Mesenchymal stem cell (in vitro differentiated cells and primary cell): Measurements from ENCODE around the gene HIVEP3.
A peak's percentile ranks its signal among the peaks of the same experiment; 100 is the strongest.

Experiments
- DNase-seq: peaks from one replicate; pipeline ENCODE4 v3.0.0-alpha.2; 2013
- H2AFZ ChIP-seq: one replicate; pipeline ENCODE4 v1.6.1; 2013; ENCODE audit warnings: low read depth, mild to moderate bottlenecking, control low read depth, inconsistent platforms, low read length, moderate library complexity
- H2AK5ac ChIP-seq: 2 replicates; pipeline ENCODE4 v1.6.1; 2013; ENCODE audit warnings: low read length, moderate library complexity, mild to moderate bottlenecking, inconsistent platforms; ENCODE audit not compliant: severe bottlenecking
- H2BK120ac ChIP-seq: one replicate; pipeline ENCODE4 v1.6.1; 2013; ENCODE audit warnings: low read depth, mild to moderate bottlenecking, inconsistent platforms, low read length, moderate library complexity
- H2BK12ac ChIP-seq, 2 experiments: one replicate each; pipeline ENCODE4 v1.6.1; 2013; ENCODE audit warnings: inconsistent platforms in 2 of 2, low read length in 2 of 2, mild to moderate bottlenecking in 2 of 2, moderate library complexity in 2 of 2, control low read depth in 1 of 2
- H2BK15ac ChIP-seq: one replicate; pipeline ENCODE4 v1.6.1; 2013; ENCODE audit warnings: mild to moderate bottlenecking, low read depth, inconsistent platforms; ENCODE audit not compliant: poor library complexity, severe bottlenecking
- H2BK5ac ChIP-seq: 2 replicates; pipeline ENCODE4 v1.6.1; 2013; ENCODE audit warnings: low read depth, mild to moderate bottlenecking, low read length, control low read depth, inconsistent platforms; ENCODE audit not compliant: poor library complexity, severe bottlenecking
- H3K14ac ChIP-seq, 2 experiments: one replicate each; pipeline ENCODE4 v1.6.1; 2013; ENCODE audit warnings: inconsistent platforms in 2 of 2, low read length in 2 of 2, control low read depth in 1 of 2, mild to moderate bottlenecking in 1 of 2, moderate library complexity in 1 of 2
- H3K18ac ChIP-seq, 2 experiments: one replicate each; pipeline ENCODE4 v1.6.1; 2013; ENCODE audit warnings: inconsistent platforms in 2 of 2, low read length in 2 of 2, control low read depth in 1 of 2, low read depth in 1 of 2, mild to moderate bottlenecking in 1 of 2
- H3K23ac ChIP-seq, 2 experiments: one replicate each; pipeline ENCODE4 v1.6.1; 2013; ENCODE audit warnings: inconsistent platforms in 2 of 2, low read length in 2 of 2, mild to moderate bottlenecking in 2 of 2, moderate library complexity in 2 of 2, control low read depth in 1 of 2
- H3K27ac ChIP-seq: 2 replicates; pipeline ENCODE4 v1.5.1; 2013; ENCODE audit warnings: mild to moderate bottlenecking, moderate library complexity, low read length, control low read depth, inconsistent platforms; ENCODE audit not compliant: poor library complexity, severe bottlenecking
- H3K27me3 ChIP-seq, 2 experiments: 2 replicates each; pipeline versions ENCODE4 v1.6.1 to v1.7.0; 2013; ENCODE audit warnings: low read length in 2 of 2, mild to moderate bottlenecking in 2 of 2, moderate library complexity in 2 of 2, control low read depth in 1 of 2, inconsistent platforms in 1 of 2; ENCODE audit not compliant: control insufficient read depth in 1 of 2, insufficient read depth in 1 of 2
- H3K36me3 ChIP-seq, 2 experiments: 2 replicates each; pipeline versions ENCODE4 v1.6.1 to v1.7.0; 2013; ENCODE audit warnings: low read length in 2 of 2, control low read depth in 1 of 2, inconsistent platforms in 1 of 2, low read depth in 1 of 2, mild to moderate bottlenecking in 1 of 2; ENCODE audit not compliant: insufficient read depth in 2 of 2, control insufficient read depth in 1 of 2
- H3K4ac ChIP-seq, 2 experiments: one replicate each; pipeline ENCODE4 v1.6.1; 2013; ENCODE audit warnings: inconsistent platforms in 2 of 2, low read length in 2 of 2, mild to moderate bottlenecking in 2 of 2, moderate library complexity in 2 of 2, control low read depth in 1 of 2, low read depth in 1 of 2
- H3K4me1 ChIP-seq: 2 replicates; pipeline ENCODE4 v1.6.1; 2013; ENCODE audit warnings: low read depth, low read length, control low read depth; ENCODE audit not compliant: control insufficient read depth, insufficient read depth
- H3K4me2 ChIP-seq: 2 replicates; pipeline ENCODE4 v1.6.1; 2013; ENCODE audit warnings: low read length, mild to moderate bottlenecking, inconsistent platforms; ENCODE audit not compliant: poor library complexity, severe bottlenecking
- H3K4me3 ChIP-seq, 2 experiments: 2 replicates each; pipeline versions ENCODE4 v1.5.1 to v1.7.0; 2013; ENCODE audit warnings: low read length in 2 of 2, mild to moderate bottlenecking in 2 of 2, control low read depth in 1 of 2, low read depth in 1 of 2; ENCODE audit not compliant: insufficient read depth in 1 of 2
- H3K79me1 ChIP-seq: replicated peaks from 2 replicates; pipeline ENCODE4 v1.6.1; 2013; ENCODE audit warnings: mild to moderate bottlenecking, control low read depth, low read length, inconsistent platforms; ENCODE audit not compliant: poor library complexity, severe bottlenecking
- H3K9ac ChIP-seq: 2 replicates; pipeline ENCODE4 v1.7.0; 2013; ENCODE audit warnings: mild to moderate bottlenecking, low read length, moderate library complexity
- H3K9me3 ChIP-seq: 2 replicates; pipeline ENCODE4 v1.7.0; 2013; ENCODE audit warnings: mild to moderate bottlenecking, low read length; ENCODE audit not compliant: control insufficient read depth
- H4K8ac ChIP-seq: one replicate; pipeline ENCODE4 v1.6.1; 2013; ENCODE audit warnings: inconsistent platforms, mild to moderate bottlenecking, low read length, moderate library complexity
- H4K91ac ChIP-seq: one replicate; pipeline ENCODE4 v1.6.1; 2013; ENCODE audit warnings: mild to moderate bottlenecking, low read length, inconsistent platforms
- WGBS: methylation state at CpG from one replicate; pipeline ENCODE4 v1.1.7; 2013; ENCODE audit warnings: mixed read lengths; 5-methylcytosine and 5-hydroxymethylcytosine counted together

The HIVEP3 gene

GRCh38 chr1:41846625-41847405, 71.9 kb downstream of the HIVEP3 start:
- WGBS = 87% methylated on average over 2 of the region's 3 CpGs
- no peak overlapping the region for H2BK15ac ChIP-seq
- no peaks in the 10 kb centered on the region for H3K36me3 ChIP-seq
- H2BK120ac ChIP-seq = no peak overlapping the region
- no peak overlapping the region for H2BK5ac ChIP-seq
- H3K4me1 ChIP-seq = peaks cover 16% of the 10 kb centered on the region
- no peak overlapping the region for H2BK12ac ChIP-seq
- no peaks in the 10 kb centered on the region for H3K9me3 ChIP-seq
- H3K4me3 ChIP-seq = no peak overlapping the region
- no peak overlapping the region for H3K4ac ChIP-seq
- H3K79me1 ChIP-seq = peaks cover 10% of the 10 kb centered on the region
- no peak overlapping the region for H2AFZ ChIP-seq
- peak; percentile 72 for DNase-seq
- no peak overlapping the region for H3K4me2 ChIP-seq
- no peak overlapping the region for H3K14ac ChIP-seq
- no peak overlapping the region for H3K9ac ChIP-seq
- peaks cover 0 to 4% of the 10 kb centered on the region in 2 experiments for H3K27me3 ChIP-seq
- H4K8ac ChIP-seq = no peak overlapping the region
- H3K23ac ChIP-seq = no peak overlapping the region
- H3K27ac ChIP-seq = no peak overlapping the region
- no peak overlapping the region for H3K18ac ChIP-seq
- no peak overlapping the region for H2AK5ac ChIP-seq
- no peak overlapping the region for H4K91ac ChIP-seq

- H3K9me3 ChIP-seq = no peaks in the 10 kb centered on the region
These were observed 73.9 kb downstream of the HIVEP3 start for GRCh38 chr1:41844781-41845272.

GRCh38 chr1:41844255-41844654, 74.5 kb downstream of the HIVEP3 start:
- Histone ChIP-seq H3K4ac (no peak overlapping the region), H3K4me2 (no peak overlapping the region), H3K27me3 (peaks cover 0 to 10% of the 10 kb centered on the region in 2 experiments), H3K27ac (no peak overlapping the region), H2BK120ac (no peak overlapping the region), H3K36me3 (no peaks in the 10 kb centered on the region), H3K9ac (no peak overlapping the region), H3K23ac (no peak overlapping the region), H3K79me1 (peaks cover 15% of the 10 kb centered on the region), H2BK5ac (no peak overlapping the region), H2BK12ac (no peak overlapping the region), H2AK5ac (peak overlapping the region; percentile 4), H2AFZ (no peak overlapping the region), H4K8ac (no peak overlapping the region), H3K18ac (no peak overlapping the region), H2BK15ac (no peak overlapping the region), H3K4me3 (no peak overlapping the region), H3K4me1 (peaks cover 19% of the 10 kb centered on the region), H4K91ac (no peak overlapping the region), H3K9me3 (no peaks in the 10 kb centered on the region), H3K14ac (no peak overlapping the region)
- WGBS = 82% methylated on average over 8 of the region's 8 CpGs
- no peak for DNase-seq

More at GRCh38 chr1:41844781-41845272, 73.9 kb downstream of the HIVEP3 start:
- Histone ChIP-seq H4K8ac (no peak overlapping the region), H2BK120ac (no peak overlapping the region), H4K91ac (no peak overlapping the region), H3K4me2 (no peak overlapping the region), H3K4me3 (no peak overlapping the region), H3K79me1 (peaks cover 13% of the 10 kb centered on the region), H2BK15ac (no peak overlapping the region), H2AFZ (no peak overlapping the region), H2AK5ac (peak overlapping the region; percentile 41), H3K4me1 (peaks cover 21% of the 10 kb centered on the region), H3K4ac (no peak overlapping the region), H2BK12ac (no peak overlapping the region), H3K23ac (no peak overlapping the region), H3K27ac (no peak overlapping the region), H3K14ac (no peak overlapping the region), H3K36me3 (no peaks in the 10 kb centered on the region), H3K9ac (no peak overlapping the region), H3K27me3 (peaks cover 0 to 4% of the 10 kb centered on the region in 2 experiments), H3K18ac (no peak overlapping the region), H2BK5ac (no peak overlapping the region)
- 100% methylated on average over 2 of the region's 2 CpGs for WGBS
- no peak for DNase-seq

DNA sequence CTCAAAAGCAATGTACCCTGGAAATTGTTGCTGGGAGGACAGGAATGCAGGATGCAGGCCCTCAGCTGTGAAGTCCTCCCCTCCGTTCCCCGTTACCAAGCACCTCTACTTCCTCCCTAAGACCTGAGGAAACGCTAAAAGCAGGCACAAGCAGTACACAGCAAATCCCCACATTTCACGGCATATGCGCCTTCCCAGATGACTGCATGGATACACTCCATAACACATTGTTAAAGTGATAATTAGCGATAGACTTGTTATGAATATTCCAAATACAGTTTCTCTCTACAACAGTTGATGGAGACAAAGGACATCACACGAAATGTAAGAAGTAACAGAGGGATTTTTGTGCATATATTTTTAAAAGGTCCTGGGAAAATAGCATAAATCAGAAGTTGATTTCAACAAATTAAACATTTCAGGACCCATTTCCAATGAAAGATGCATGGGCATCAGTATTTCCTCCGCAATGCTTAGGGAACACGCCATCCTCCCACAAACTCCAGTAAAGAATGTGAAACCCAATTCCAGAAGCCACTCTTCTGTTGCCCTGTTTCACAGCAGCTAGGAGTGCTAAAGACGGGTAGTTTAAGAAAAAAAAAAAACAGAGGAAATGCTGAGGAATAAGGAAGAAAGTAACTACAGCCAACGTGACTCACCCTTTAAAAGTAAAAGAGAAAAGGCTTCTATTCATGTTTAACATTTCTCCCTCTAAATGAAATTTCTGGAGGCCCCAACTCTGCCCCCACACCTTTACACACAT, 75.5 kb downstream of the HIVEP3 start:
- no peak overlapping the region for H4K8ac ChIP-seq
- H3K27me3 ChIP-seq = peaks cover 0 to 14% of the 10 kb centered on the region in 2 experiments
- no peak overlapping the region for H3K18ac ChIP-seq
- H3K4ac ChIP-seq = no peak overlapping the region
- peaks cover 18% of the 10 kb centered on the region for H3K4me1 ChIP-seq
- H3K4me2 ChIP-seq = no peak overlapping the region
- peaks cover 18% of the 10 kb centered on the region for H3K79me1 ChIP-seq
- H3K23ac ChIP-seq = no peak overlapping the region
- no peak overlapping the region for H2BK15ac ChIP-seq
- no peak overlapping the region for H3K4me3 ChIP-seq
- peak overlapping the region; percentile 24 for H3K27ac ChIP-seq
- WGBS = 49% methylated on average over 8 of the region's 11 CpGs
- peak overlapping the region; percentile 24 for H2AK5ac ChIP-seq
- no peak overlapping the region for H2AFZ ChIP-seq
- H3K14ac ChIP-seq = no peak overlapping the region
- H2BK120ac ChIP-seq = no peak overlapping the region
- no peaks in the 10 kb centered on the region for H3K9me3 ChIP-seq
- peak; percentile 62 for DNase-seq
- peak overlapping the region; percentile 18 to 73 for H2BK12ac ChIP-seq
- no peak overlapping the region for H3K9ac ChIP-seq
- no peak overlapping the region for H4K91ac ChIP-seq
- no peaks in the 10 kb centered on the region for H3K36me3 ChIP-seq
- no peak overlapping the region for H2BK5ac ChIP-seq
